HFFc6 (cell line): ENCODE results near the gene DNM2. TPM values are rescaled to one million over a fixed set of nuclear protein-coding genes. Genes with fewer than 3 reads are reported as not detected.
"Not testable (repeated sequence)": the region's sequence is repeated elsewhere in the genome, so short reads cannot be mapped to it uniquely, and the experiment has no call there.

ENCODE experiments used
- DNase-seq: peaks from one replicate; pipeline ENCODE4 v3.0.0-alpha.2; 2018
- H3K27ac Mint-ChIP-seq: 2 replicates; pipeline ENCODE4 v1.8.0; 2020; ENCODE audit warnings: mild to moderate bottlenecking, mixed read lengths
- H3K27me3 Mint-ChIP-seq: 2 replicates; pipeline ENCODE4 v1.8.0; 2021; ENCODE audit warnings: mild to moderate bottlenecking, moderate library complexity, mixed read lengths; ENCODE audit not compliant: insufficient read depth
- H3K36me3 Mint-ChIP-seq: 2 replicates; pipeline ENCODE4 v1.8.0; 2021; ENCODE audit warnings: low read depth, mixed read lengths
- H3K4me1 Mint-ChIP-seq: 2 replicates; pipeline ENCODE4 v1.8.0; 2020; ENCODE audit warnings: low read depth, mixed read lengths
- H3K4me3 Mint-ChIP-seq: 2 replicates; pipeline ENCODE4 v1.8.0; 2020; ENCODE audit warnings: mild to moderate bottlenecking, moderate library complexity, mixed read lengths
- H3K9me3 Mint-ChIP-seq: 2 replicates; pipeline ENCODE4 v1.8.0; 2020; ENCODE audit warnings: mild to moderate bottlenecking, mixed read lengths
- total RNA-seq, 6 experiments: library from RNA; stranded (reverse); fragmentation: NEBNext Ultra II Directional; extraction: Animal tissue kit (Norgen Biotek cat#: 25700); gene quantifications; 2 replicates in 1 of 6; 3 replicates in 5 of 6; pipeline ENCODE4 v1.2.3, GENCODE V29; 2021
- TF ChIP-seq, protein P1 (sequence below): fragments of 200-600 bp; sonication (generic); IDR thresholded peaks from 2 replicates; pipeline ENCODE4 v1.5.0; 2021; ENCODE audit warnings: antibody characterized with exemption, mild to moderate bottlenecking

The DNM2 gene
- total RNA-seq, 6 experiments from 2014 or later = 91.5 to 122 (median 99.5) TPM

GRCh38 chr19:10744801-10745293 lies 27.0 kb downstream of the DNM2 start:
- no peak overlapping the region; the same call in 1 of the 2 replicates for H3K27ac Mint-ChIP-seq
- H3K27me3 Mint-ChIP-seq = peaks cover under 1% of the 10 kb centered on the region
- H3K36me3 Mint-ChIP-seq = peaks cover 9% of the 10 kb centered on the region
- peaks cover 5% of the 10 kb centered on the region; the same call in 1 of the 2 replicates for H3K9me3 Mint-ChIP-seq
- TF ChIP-seq, protein P1, sequence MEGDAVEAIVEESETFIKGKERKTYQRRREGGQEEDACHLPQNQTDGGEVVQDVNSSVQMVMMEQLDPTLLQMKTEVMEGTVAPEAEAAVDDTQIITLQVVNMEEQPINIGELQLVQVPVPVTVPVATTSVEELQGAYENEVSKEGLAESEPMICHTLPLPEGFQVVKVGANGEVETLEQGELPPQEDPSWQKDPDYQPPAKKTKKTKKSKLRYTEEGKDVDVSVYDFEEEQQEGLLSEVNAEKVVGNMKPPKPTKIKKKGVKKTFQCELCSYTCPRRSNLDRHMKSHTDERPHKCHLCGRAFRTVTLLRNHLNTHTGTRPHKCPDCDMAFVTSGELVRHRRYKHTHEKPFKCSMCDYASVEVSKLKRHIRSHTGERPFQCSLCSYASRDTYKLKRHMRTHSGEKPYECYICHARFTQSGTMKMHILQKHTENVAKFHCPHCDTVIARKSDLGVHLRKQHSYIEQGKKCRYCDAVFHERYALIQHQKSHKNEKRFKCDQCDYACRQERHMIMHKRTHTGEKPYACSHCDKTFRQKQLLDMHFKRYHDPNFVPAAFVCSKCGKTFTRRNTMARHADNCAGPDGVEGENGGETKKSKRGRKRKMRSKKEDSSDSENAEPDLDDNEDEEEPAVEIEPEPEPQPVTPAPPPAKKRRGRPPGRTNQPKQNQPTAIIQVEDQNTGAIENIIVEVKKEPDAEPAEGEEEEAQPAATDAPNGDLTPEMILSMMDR = no peak
- no peak overlapping the region for H3K4me3 Mint-ChIP-seq
- DNase-seq = no peak
- H3K4me1 Mint-ChIP-seq = peaks cover 45% of the 10 kb centered on the region

- peaks cover 50% of the 10 kb centered on the region for H3K4me1 Mint-ChIP-seq
- not testable (repeated sequence) for H3K4me3 Mint-ChIP-seq, H3K27ac Mint-ChIP-seq, H3K9me3 Mint-ChIP-seq, H3K36me3 Mint-ChIP-seq, H3K27me3 Mint-ChIP-seq, DNase-seq
Measured at GRCh38 chr19:10746437-10746836, 28.6 kb downstream of the DNM2 start.

DNA sequence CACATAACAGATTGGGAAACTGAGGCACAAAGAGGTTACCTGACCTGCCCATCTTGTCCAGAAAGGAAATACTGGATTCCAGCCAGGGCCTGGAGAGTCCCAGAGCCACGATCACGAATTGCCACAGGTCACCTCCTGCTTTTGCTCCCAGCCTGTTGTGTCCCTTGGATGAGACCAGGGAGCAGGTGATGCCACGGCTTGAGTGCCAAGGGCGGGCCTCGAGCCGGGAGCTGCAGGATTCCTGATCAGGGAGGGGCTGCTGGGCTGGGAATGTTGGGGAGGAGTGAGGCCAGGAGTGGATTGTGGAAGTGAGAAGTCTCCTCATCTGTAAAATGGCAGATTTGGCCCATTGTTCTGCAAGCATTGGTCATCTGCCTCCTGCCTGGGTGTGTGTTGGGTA lies 29.4 kb downstream of the DNM2 start:
- no peak overlapping the region for H3K4me3 Mint-ChIP-seq
- H3K27me3 Mint-ChIP-seq = peaks cover 1% of the 10 kb centered on the region; the same call in 1 of the 2 replicates
- TF ChIP-seq, protein P1 = no peak
- H3K27ac Mint-ChIP-seq = no peak overlapping the region
- no peak for DNase-seq
- H3K9me3 Mint-ChIP-seq = no peaks in the 10 kb centered on the region
- peaks cover 50% of the 10 kb centered on the region for H3K4me1 Mint-ChIP-seq
- H3K36me3 Mint-ChIP-seq = no peaks in the 10 kb centered on the region

- H3K36me3 Mint-ChIP-seq = no peaks in the 10 kb centered on the region
- TF ChIP-seq, protein P1 = no peak
Measured at GRCh38 chr19:10747674-10748073, 29.8 kb downstream of the DNM2 start.

GRCh38 chr19:10748195-10748926 lies 30.5 kb downstream of the DNM2 start:
- TF ChIP-seq, protein P1 = no peak
- Mint-ChIP-seq H3K27me3 (peaks cover 1% of the 10 kb centered on the region; the same call in 1 of the 2 replicates), H3K9me3 (no peaks in the 10 kb centered on the region), H3K36me3 (no peaks in the 10 kb centered on the region), H3K4me1 (peaks cover 50% of the 10 kb centered on the region), H3K27ac (no peak overlapping the region), H3K4me3 (no peak overlapping the region)
- no peak for DNase-seq

More at GRCh38 chr19:10747674-10748073, 29.8 kb downstream of the DNM2 start:
- H3K27ac Mint-ChIP-seq = no peak overlapping the region
- H3K4me3 Mint-ChIP-seq = no peak overlapping the region
- no peak for DNase-seq
- H3K4me1 Mint-ChIP-seq = peaks cover 50% of the 10 kb centered on the region
- no peaks in the 10 kb centered on the region for H3K9me3 Mint-ChIP-seq
- H3K27me3 Mint-ChIP-seq = peaks cover 1% of the 10 kb centered on the region; the same call in 1 of the 2 replicates

GRCh38 chr19:10748927-10749434 lies 31.1 kb downstream of the DNM2 start:
- TF ChIP-seq, protein P1 = no peak
- no peaks in the 10 kb centered on the region for H3K36me3 Mint-ChIP-seq
- no peak overlapping the region for H3K4me3 Mint-ChIP-seq
- no peaks in the 10 kb centered on the region for H3K9me3 Mint-ChIP-seq
- DNase-seq = no peak
- H3K27ac Mint-ChIP-seq = no peak overlapping the region; the same call in 1 of the 2 replicates
- H3K4me1 Mint-ChIP-seq = peaks cover 50% of the 10 kb centered on the region
- peaks cover 1% of the 10 kb centered on the region; the same call in 1 of the 2 replicates for H3K27me3 Mint-ChIP-seq
